Astrocyte (in vitro differentiated cells and primary cell): Measurements from ENCODE around the gene GLIS2. TPM values are rescaled to one million over a fixed set of nuclear protein-coding genes. Genes with fewer than 3 reads are reported as not detected.
A peak's percentile ranks its signal among the peaks of the same experiment; 100 is the strongest.

ENCODE experiments used
- DNase-seq: peaks from one replicate; pipeline ENCODE4 v3.0.0-alpha.2; 2010; ENCODE audit warnings: low read depth
- FAIRE-seq: peaks from 2 replicates; lab custom pipeline; 2011; peaks lifted over from hg19 to GRCh38; lab: Jason Lieb, UNC
- H2AFZ ChIP-seq: 2 replicates; pipeline ENCODE4 v1.6.0; 2012; ENCODE audit warnings: low read depth, low read length, inconsistent platforms
- H3K27ac ChIP-seq: 2 replicates; pipeline ENCODE4 v1.5.1; 2011; ENCODE audit warnings: low read depth, low read length, inconsistent platforms
- H3K27me3 ChIP-seq: 2 replicates; pipeline ENCODE4 v1.6.0; 2011; ENCODE audit warnings: low read length, inconsistent platforms; ENCODE audit not compliant: insufficient read depth
- H3K36me3 ChIP-seq: 2 replicates; pipeline ENCODE4 v1.5.1; 2011; ENCODE audit warnings: low read length, inconsistent platforms; ENCODE audit not compliant: insufficient read depth
- H3K4me1 ChIP-seq: 2 replicates; pipeline ENCODE4 v1.5.1; 2011; ENCODE audit warnings: low read length, inconsistent platforms; ENCODE audit not compliant: insufficient read depth
- H3K4me2 ChIP-seq: 2 replicates; pipeline ENCODE4 v1.6.0; 2012; ENCODE audit warnings: low read length, inconsistent platforms
- H3K4me3 ChIP-seq: 2 replicates; pipeline ENCODE4 v1.5.1; 2011; ENCODE audit warnings: low read depth, mild to moderate bottlenecking, low read length, inconsistent platforms; ENCODE audit not compliant: insufficient read depth
- H3K79me2 ChIP-seq: 2 replicates; pipeline ENCODE4 v1.6.0; 2012; ENCODE audit warnings: mild to moderate bottlenecking, low read length, inconsistent platforms; ENCODE audit not compliant: insufficient read depth
- H3K9ac ChIP-seq: 2 replicates; pipeline ENCODE4 v1.6.0; 2012; ENCODE audit warnings: mild to moderate bottlenecking, low read length, inconsistent platforms
- H3K9me3 ChIP-seq: 2 replicates; pipeline ENCODE4 v1.5.1; 2012; ENCODE audit warnings: low read depth, mild to moderate bottlenecking, low read length, inconsistent platforms; ENCODE audit not compliant: insufficient read depth
- H4K20me1 ChIP-seq: 2 replicates; pipeline ENCODE4 v1.6.0; 2012; ENCODE audit warnings: low read length, inconsistent platforms; ENCODE audit not compliant: insufficient read depth
- H3K27ac Mint-ChIP-seq: one replicate; pipeline ENCODE4 v1.8.0; 2021; ENCODE audit warnings: mild to moderate bottlenecking, mixed read lengths; ENCODE audit not compliant: unreplicated experiment
- H3K27me3 Mint-ChIP-seq: one replicate; pipeline ENCODE4 v1.8.0; 2021; ENCODE audit warnings: low read depth, mixed read lengths; ENCODE audit not compliant: unreplicated experiment
- H3K36me3 Mint-ChIP-seq: one replicate; pipeline ENCODE4 v1.8.0; 2021; ENCODE audit warnings: low read depth, mixed read lengths; ENCODE audit not compliant: unreplicated experiment
- H3K4me1 Mint-ChIP-seq: one replicate; pipeline ENCODE4 v1.8.0; 2021; ENCODE audit warnings: low read depth, mixed read lengths; ENCODE audit not compliant: unreplicated experiment
- H3K4me3 Mint-ChIP-seq: one replicate; pipeline ENCODE4 v1.8.0; 2021; ENCODE audit warnings: mild to moderate bottlenecking, moderate library complexity, mixed read lengths; ENCODE audit not compliant: unreplicated experiment
- H3K9me3 Mint-ChIP-seq: one replicate; pipeline ENCODE4 v1.8.0; 2021; ENCODE audit warnings: mild to moderate bottlenecking, mixed read lengths; ENCODE audit not compliant: unreplicated experiment
- EZH2 ChIP-seq: IDR thresholded peaks from 2 replicates; pipeline ENCODE4 v1.6.1; 2012; ENCODE audit warnings: mild to moderate bottlenecking, low read length, inconsistent platforms; ENCODE audit not compliant: insufficient read depth
- total RNA-seq: library from RNA; stranded (reverse); gene quantifications from 2 replicates; pipeline ENCODE4 v1.2.1, GENCODE V29; 2021
- TF ChIP-seq, protein P1 (sequence below): IDR thresholded peaks from 2 replicates; pipeline ENCODE4 v1.5.1; 2011; ENCODE audit warnings: low read depth, mild to moderate bottlenecking, inconsistent platforms, low read length, moderate library complexity; ENCODE audit not compliant: insufficient read depth

GLIS2 gene
- total RNA-seq, 1 donor from 2014 or later: 18.9 TPM

DNA sequence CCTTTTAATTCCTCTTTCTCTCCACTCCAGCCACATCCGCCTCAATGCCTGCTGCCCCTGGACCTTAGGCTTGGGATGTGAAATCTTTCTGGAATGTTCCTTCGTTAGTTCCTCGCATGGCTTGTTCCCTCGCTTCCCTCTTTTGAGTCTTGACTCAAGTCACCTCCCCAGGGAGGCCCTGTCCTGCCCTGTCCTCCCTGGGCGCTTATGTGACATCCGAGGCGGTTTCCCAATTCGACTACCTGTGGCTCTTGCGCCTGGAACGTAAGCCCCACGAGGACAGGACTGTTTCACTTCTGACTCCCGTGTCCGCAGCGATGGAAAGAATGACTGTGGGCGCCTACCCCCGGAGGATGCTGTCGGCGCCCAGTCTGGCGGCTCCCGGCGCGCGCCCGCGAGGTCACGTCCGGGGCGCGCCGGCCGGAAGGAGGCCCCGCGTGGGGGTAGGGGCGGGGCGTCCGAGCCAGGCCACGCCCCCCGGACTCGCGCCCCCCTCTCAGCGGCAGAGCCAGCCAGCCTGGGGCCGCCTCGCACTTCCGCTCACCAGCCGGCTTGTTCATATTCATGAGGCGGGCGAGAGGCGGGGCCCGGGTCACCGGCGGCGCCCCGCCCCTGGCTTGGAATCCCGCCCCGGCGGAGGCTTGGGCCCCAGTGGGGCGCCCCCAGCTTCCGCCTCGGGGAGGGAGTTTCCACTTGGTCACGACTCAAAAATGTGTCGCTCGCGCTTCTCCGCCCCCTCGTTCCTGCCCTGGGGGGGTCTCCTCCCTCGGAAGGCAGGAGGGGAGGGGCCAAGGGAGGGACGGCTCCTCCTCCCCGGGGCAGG is 8.4 kb upstream of the GLIS2 start:
- Histone ChIP-seq H3K4me3 (peak overlapping the region; percentile 59), H3K36me3 (no peaks in the 10 kb centered on the region), H4K20me1 (no peaks in the 10 kb centered on the region), H2AFZ (peak overlapping the region; percentile 83), H3K79me2 (no peaks in the 10 kb centered on the region), H3K27ac (peak overlapping the region; percentile 70), H3K9me3 (no peaks in the 10 kb centered on the region), H3K4me2 (peak overlapping the region; percentile 81), H3K9ac (peak overlapping the region; percentile 71), H3K27me3 (no peaks in the 10 kb centered on the region), H3K4me1 (peaks cover 18% of the 10 kb centered on the region)
- H3K9me3 Mint-ChIP-seq: no peaks in the 10 kb centered on the region
- DNase-seq (peak; percentile 87), FAIRE-seq (no peak)
- peaks cover 18% of the 10 kb centered on the region for H3K4me1 Mint-ChIP-seq
- H3K27ac Mint-ChIP-seq: peak overlapping the region; percentile 96
- no peak for TF ChIP-seq EZH2
- TF ChIP-seq, protein P1, sequence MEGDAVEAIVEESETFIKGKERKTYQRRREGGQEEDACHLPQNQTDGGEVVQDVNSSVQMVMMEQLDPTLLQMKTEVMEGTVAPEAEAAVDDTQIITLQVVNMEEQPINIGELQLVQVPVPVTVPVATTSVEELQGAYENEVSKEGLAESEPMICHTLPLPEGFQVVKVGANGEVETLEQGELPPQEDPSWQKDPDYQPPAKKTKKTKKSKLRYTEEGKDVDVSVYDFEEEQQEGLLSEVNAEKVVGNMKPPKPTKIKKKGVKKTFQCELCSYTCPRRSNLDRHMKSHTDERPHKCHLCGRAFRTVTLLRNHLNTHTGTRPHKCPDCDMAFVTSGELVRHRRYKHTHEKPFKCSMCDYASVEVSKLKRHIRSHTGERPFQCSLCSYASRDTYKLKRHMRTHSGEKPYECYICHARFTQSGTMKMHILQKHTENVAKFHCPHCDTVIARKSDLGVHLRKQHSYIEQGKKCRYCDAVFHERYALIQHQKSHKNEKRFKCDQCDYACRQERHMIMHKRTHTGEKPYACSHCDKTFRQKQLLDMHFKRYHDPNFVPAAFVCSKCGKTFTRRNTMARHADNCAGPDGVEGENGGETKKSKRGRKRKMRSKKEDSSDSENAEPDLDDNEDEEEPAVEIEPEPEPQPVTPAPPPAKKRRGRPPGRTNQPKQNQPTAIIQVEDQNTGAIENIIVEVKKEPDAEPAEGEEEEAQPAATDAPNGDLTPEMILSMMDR: no peak
- no peaks in the 10 kb centered on the region for H3K27me3 Mint-ChIP-seq
- peak overlapping the region; percentile 91 for H3K4me3 Mint-ChIP-seq
- H3K36me3 Mint-ChIP-seq: no peaks in the 10 kb centered on the region

DNA sequence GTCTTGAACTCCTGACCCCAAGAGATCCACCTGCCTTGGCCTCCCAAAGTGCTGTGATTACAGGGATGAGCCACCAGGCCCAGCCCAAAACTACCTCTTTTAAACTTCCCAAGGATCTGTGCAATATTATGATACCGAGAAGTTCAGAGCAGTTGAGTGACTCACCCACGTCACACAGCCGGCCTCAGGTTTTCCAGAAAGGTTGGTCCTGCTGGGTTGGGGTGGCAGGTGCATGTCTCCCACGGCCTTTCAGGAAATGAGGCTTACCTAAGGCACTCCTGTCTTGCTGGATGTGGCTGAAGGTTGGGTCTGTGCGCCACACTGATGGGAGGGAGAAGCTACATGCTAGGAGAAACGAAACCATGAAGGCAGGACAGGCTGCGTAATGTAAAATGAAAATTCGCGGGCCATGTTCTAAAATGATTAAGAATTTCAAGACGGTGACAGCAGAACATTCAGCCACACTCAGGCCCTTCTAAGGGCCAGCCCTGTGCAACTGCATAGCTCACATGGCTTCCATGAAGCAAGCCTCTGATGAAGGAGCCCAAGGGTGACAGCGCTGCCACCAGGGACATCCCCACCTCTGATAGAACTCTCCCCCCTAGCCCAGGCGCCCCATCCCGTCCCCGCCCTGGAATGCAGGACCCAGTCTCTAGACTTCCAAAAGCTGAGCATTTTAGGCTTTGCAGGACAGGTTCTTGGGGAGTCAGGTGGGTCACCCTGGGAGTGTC is 6.6 kb upstream of the GLIS2 start:
- H3K4me1 Mint-ChIP-seq: peaks cover 14% of the 10 kb centered on the region
- Histone ChIP-seq H3K79me2 (no peaks in the 10 kb centered on the region), H2AFZ (no peak overlapping the region), H3K9ac (no peak overlapping the region), H3K4me3 (no peak overlapping the region), H3K27ac (no peak overlapping the region), H3K9me3 (no peaks in the 10 kb centered on the region), H3K36me3 (no peaks in the 10 kb centered on the region), H3K4me2 (no peak overlapping the region), H4K20me1 (no peaks in the 10 kb centered on the region), H3K27me3 (no peaks in the 10 kb centered on the region), H3K4me1 (peaks cover 13% of the 10 kb centered on the region)
- H3K27me3 Mint-ChIP-seq: no peaks in the 10 kb centered on the region
- DNase-seq (no peak), FAIRE-seq (no peak)
- H3K27ac Mint-ChIP-seq: no peak overlapping the region
- TF ChIP-seq, protein P1: no peak
- TF ChIP-seq EZH2: no peak
- H3K36me3 Mint-ChIP-seq: no peaks in the 10 kb centered on the region
- H3K9me3 Mint-ChIP-seq: no peaks in the 10 kb centered on the region
- H3K4me3 Mint-ChIP-seq: no peak overlapping the region
